Astrocyte (in vitro differentiated cells and primary cell): ENCODE data around the gene GOT1. TPM values are rescaled to one million over a fixed set of nuclear protein-coding genes. Genes with fewer than 3 reads are reported as not detected.
A peak's percentile ranks its signal among the peaks of the same experiment; 100 is the strongest.

Experiments used
- DNase-seq: peaks from one replicate; pipeline ENCODE4 v3.0.0-alpha.2; 2010; ENCODE audit warnings: low read depth
- FAIRE-seq: peaks from 2 replicates; lab custom pipeline; 2011; peaks lifted over from hg19 to GRCh38; lab: Jason Lieb, UNC
- H2AFZ ChIP-seq: 2 replicates; pipeline ENCODE4 v1.6.0; 2012; ENCODE audit warnings: low read depth, low read length, inconsistent platforms
- H3K27ac ChIP-seq: 2 replicates; pipeline ENCODE4 v1.5.1; 2011; ENCODE audit warnings: low read depth, low read length, inconsistent platforms
- H3K27me3 ChIP-seq: 2 replicates; pipeline ENCODE4 v1.6.0; 2011; ENCODE audit warnings: low read length, inconsistent platforms; ENCODE audit not compliant: insufficient read depth
- H3K36me3 ChIP-seq: 2 replicates; pipeline ENCODE4 v1.5.1; 2011; ENCODE audit warnings: low read length, inconsistent platforms; ENCODE audit not compliant: insufficient read depth
- H3K4me1 ChIP-seq: 2 replicates; pipeline ENCODE4 v1.5.1; 2011; ENCODE audit warnings: low read length, inconsistent platforms; ENCODE audit not compliant: insufficient read depth
- H3K4me2 ChIP-seq: 2 replicates; pipeline ENCODE4 v1.6.0; 2012; ENCODE audit warnings: low read length, inconsistent platforms
- H3K4me3 ChIP-seq: 2 replicates; pipeline ENCODE4 v1.5.1; 2011; ENCODE audit warnings: low read depth, mild to moderate bottlenecking, low read length, inconsistent platforms; ENCODE audit not compliant: insufficient read depth
- H3K79me2 ChIP-seq: 2 replicates; pipeline ENCODE4 v1.6.0; 2012; ENCODE audit warnings: mild to moderate bottlenecking, low read length, inconsistent platforms; ENCODE audit not compliant: insufficient read depth
- H3K9ac ChIP-seq: 2 replicates; pipeline ENCODE4 v1.6.0; 2012; ENCODE audit warnings: mild to moderate bottlenecking, low read length, inconsistent platforms
- H3K9me3 ChIP-seq: 2 replicates; pipeline ENCODE4 v1.5.1; 2012; ENCODE audit warnings: low read depth, mild to moderate bottlenecking, low read length, inconsistent platforms; ENCODE audit not compliant: insufficient read depth
- H4K20me1 ChIP-seq: 2 replicates; pipeline ENCODE4 v1.6.0; 2012; ENCODE audit warnings: low read length, inconsistent platforms; ENCODE audit not compliant: insufficient read depth
- H3K27ac Mint-ChIP-seq: one replicate; pipeline ENCODE4 v1.8.0; 2021; ENCODE audit warnings: mild to moderate bottlenecking, mixed read lengths; ENCODE audit not compliant: unreplicated experiment
- H3K27me3 Mint-ChIP-seq: one replicate; pipeline ENCODE4 v1.8.0; 2021; ENCODE audit warnings: low read depth, mixed read lengths; ENCODE audit not compliant: unreplicated experiment
- H3K36me3 Mint-ChIP-seq: one replicate; pipeline ENCODE4 v1.8.0; 2021; ENCODE audit warnings: low read depth, mixed read lengths; ENCODE audit not compliant: unreplicated experiment
- H3K4me1 Mint-ChIP-seq: one replicate; pipeline ENCODE4 v1.8.0; 2021; ENCODE audit warnings: low read depth, mixed read lengths; ENCODE audit not compliant: unreplicated experiment
- H3K4me3 Mint-ChIP-seq: one replicate; pipeline ENCODE4 v1.8.0; 2021; ENCODE audit warnings: mild to moderate bottlenecking, moderate library complexity, mixed read lengths; ENCODE audit not compliant: unreplicated experiment
- H3K9me3 Mint-ChIP-seq: one replicate; pipeline ENCODE4 v1.8.0; 2021; ENCODE audit warnings: mild to moderate bottlenecking, mixed read lengths; ENCODE audit not compliant: unreplicated experiment
- CTCF ChIP-seq: IDR thresholded peaks from 2 replicates; pipeline ENCODE4 v1.5.1; 2011; ENCODE audit warnings: low read depth, mild to moderate bottlenecking, inconsistent platforms, low read length, moderate library complexity; ENCODE audit not compliant: insufficient read depth
- EZH2 ChIP-seq: IDR thresholded peaks from 2 replicates; pipeline ENCODE4 v1.6.1; 2012; ENCODE audit warnings: mild to moderate bottlenecking, low read length, inconsistent platforms; ENCODE audit not compliant: insufficient read depth
- total RNA-seq: library from RNA; stranded (reverse); gene quantifications from 2 replicates; pipeline ENCODE4 v1.2.1, GENCODE V29; 2021

The GOT1 gene
- total RNA-seq, 1 donor from 2014 or later: 46.8 TPM

DNA sequence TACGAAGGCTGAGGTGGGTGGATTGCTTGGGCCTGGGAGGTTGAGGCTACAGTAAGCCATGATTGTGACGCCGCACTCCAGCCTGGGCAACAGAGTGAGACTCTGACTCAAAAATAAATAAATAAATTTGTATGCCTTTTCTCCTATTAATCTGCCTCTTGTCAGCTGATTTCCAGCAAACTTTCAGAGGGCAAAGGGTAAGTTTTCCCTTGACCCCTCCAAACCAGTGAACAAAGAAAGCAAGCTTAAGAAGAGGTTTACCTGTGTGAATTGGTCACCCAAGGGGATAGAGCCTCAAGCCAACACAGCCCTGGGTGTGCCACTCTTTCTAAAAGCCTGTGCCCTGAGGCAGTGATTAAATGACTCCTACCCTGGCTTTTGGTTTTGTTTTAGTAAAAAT is 30.8 kb downstream of the GOT1 start:
- Histone ChIP-seq H3K36me3 (peaks cover 8% of the 10 kb centered on the region), H3K4me2 (no peak overlapping the region), H3K4me1 (peaks cover 24% of the 10 kb centered on the region), H3K9me3 (no peaks in the 10 kb centered on the region), H2AFZ (no peak overlapping the region), H3K27ac (no peak overlapping the region), H4K20me1 (no peaks in the 10 kb centered on the region), H3K27me3 (no peaks in the 10 kb centered on the region), H3K4me3 (no peak overlapping the region), H3K79me2 (no peaks in the 10 kb centered on the region), H3K9ac (no peak overlapping the region)
- Mint-ChIP-seq H3K4me3 (no peak overlapping the region), H3K27ac (no peak overlapping the region), H3K4me1 (peaks cover 24% of the 10 kb centered on the region), H3K36me3 (peaks cover 23% of the 10 kb centered on the region), H3K9me3 (no peaks in the 10 kb centered on the region), H3K27me3 (no peaks in the 10 kb centered on the region)
- DNase-seq: no peak
- FAIRE-seq: no peak
- TF ChIP-seq EZH2: no peak
- no peak for TF ChIP-seq CTCF

GRCh38 chr10:99396471-99396870 is 34.0 kb downstream of the GOT1 start:
- no peak overlapping the region for H3K4me3 ChIP-seq
- FAIRE-seq: peak; percentile 39
- H3K4me3 Mint-ChIP-seq: peak overlapping the region; percentile 36
- H2AFZ ChIP-seq: no peak overlapping the region
- peaks cover 5% of the 10 kb centered on the region for H3K36me3 Mint-ChIP-seq
- peaks cover 41% of the 10 kb centered on the region for H3K4me1 ChIP-seq
- H3K9me3 ChIP-seq: no peaks in the 10 kb centered on the region
- peaks cover 53% of the 10 kb centered on the region for H3K4me1 Mint-ChIP-seq
- peaks cover 8% of the 10 kb centered on the region for H3K36me3 ChIP-seq
- H3K79me2 ChIP-seq: no peaks in the 10 kb centered on the region
- H3K27me3 ChIP-seq: no peaks in the 10 kb centered on the region
- no peak for TF ChIP-seq EZH2
- peak; percentile 6 for TF ChIP-seq CTCF
- peak overlapping the region; percentile 48 for H3K9ac ChIP-seq
- peak; percentile 45 for DNase-seq
- no peaks in the 10 kb centered on the region for H3K27me3 Mint-ChIP-seq
- H3K27ac Mint-ChIP-seq: peak overlapping the region; percentile 98
- peak overlapping the region; percentile 82 for H3K4me2 ChIP-seq
- peak overlapping the region; percentile 76 for H3K27ac ChIP-seq
- H4K20me1 ChIP-seq: no peaks in the 10 kb centered on the region
- H3K9me3 Mint-ChIP-seq: no peaks in the 10 kb centered on the region

GRCh38 chr10:99395750-99396445 is 34.5 kb downstream of the GOT1 start:
- H3K9ac ChIP-seq: peak overlapping the region; percentile 48
- Mint-ChIP-seq H3K9me3 (no peaks in the 10 kb centered on the region), H3K4me3 (peak overlapping the region; percentile 67), H3K27me3 (no peaks in the 10 kb centered on the region), H3K27ac (peak overlapping the region; percentile 98), H3K36me3 (peaks cover 2% of the 10 kb centered on the region), H3K4me1 (peaks cover 56% of the 10 kb centered on the region)
- H3K36me3 ChIP-seq: peaks cover 8% of the 10 kb centered on the region
- peak; percentile 83 for DNase-seq
- H3K4me1 ChIP-seq: peaks cover 42% of the 10 kb centered on the region
- peak; percentile 96 for FAIRE-seq
- no peaks in the 10 kb centered on the region for H3K79me2 ChIP-seq
- TF ChIP-seq EZH2 (no peak), CTCF (no peak)
- H4K20me1 ChIP-seq: no peaks in the 10 kb centered on the region
- no peaks in the 10 kb centered on the region for H3K9me3 ChIP-seq
- H3K4me2 ChIP-seq: peak overlapping the region; percentile 82
- H2AFZ ChIP-seq: peak overlapping the region; percentile 7
- H3K4me3 ChIP-seq: peak overlapping the region; percentile 45
- peak overlapping the region; percentile 76 for H3K27ac ChIP-seq
- no peaks in the 10 kb centered on the region for H3K27me3 ChIP-seq
